Measurements from ENCODE around the gene CDKN2B.

Gene CDKN2B

GRCh38 chr9:22030101-22030598, 21.0 kb upstream of the CDKN2B start:
- peak overlapping the region; percentile 29 for H3K27ac ChIP-seq
- TF ChIP-seq EZH2 (IDR thresholded peaks at IDR 0.05) (no peak), POLR2AphosphoS5 (IDR thresholded peaks at IDR 0.05; ENCODE audit: borderline replicate concordance, low read depth, low read length) (no peak), FOXP2 (optimal IDR thresholded peaks at IDR 0.05; ENCODE audit: control extremely low read depth, extremely low read length, insufficient read depth) (no peak)
- H3K9ac ChIP-seq (ENCODE audit: insufficient read length): peak overlapping the region; percentile 16
- H3K4me3 ChIP-seq: no peak overlapping the region
- peaks cover 26% of the 10 kb centered on the region for H3K36me3 ChIP-seq (ENCODE audit: insufficient read depth, low read length)
- peak; percentile 37 for DNase-seq (ENCODE audit: low read depth, low spot score)
- H3K9me3 ChIP-seq (ENCODE audit: low read depth, low read length): no peaks in the 10 kb centered on the region

- H3K9me3 ChIP-seq (ENCODE audit: low read depth, low read length): no peaks in the 10 kb centered on the region
- DNase-seq (ENCODE audit: low read depth, low spot score): no peak
- H3K9ac ChIP-seq (ENCODE audit: insufficient read length): no peak overlapping the region
- H3K36me3 ChIP-seq (ENCODE audit: insufficient read depth, low read length): peaks cover 25% of the 10 kb centered on the region
- H3K27ac ChIP-seq: no peak overlapping the region
- no peak overlapping the region for H3K4me3 ChIP-seq
- no peak for TF ChIP-seq POLR2AphosphoS5 (IDR thresholded peaks at IDR 0.05; ENCODE audit: borderline replicate concordance, low read depth, low read length)
- no peak for TF ChIP-seq EZH2 (IDR thresholded peaks at IDR 0.05)
- no peak for TF ChIP-seq FOXP2 (optimal IDR thresholded peaks at IDR 0.05; ENCODE audit: control extremely low read depth, extremely low read length, insufficient read depth)
These were observed 20.1 kb upstream of the CDKN2B start for GRCh38 chr9:22029231-22029630.

GRCh38 chr9:22028394-22028793, 19.3 kb upstream of the CDKN2B start:
- Histone ChIP-seq H3K9me3 (ENCODE audit: low read depth, low read length) (no peaks in the 10 kb centered on the region), H3K36me3 (ENCODE audit: insufficient read depth, low read length) (peaks cover 22% of the 10 kb centered on the region), H3K4me3 (no peak overlapping the region), H3K27ac (no peak overlapping the region), H3K9ac (ENCODE audit: insufficient read length) (no peak overlapping the region)
- TF ChIP-seq POLR2AphosphoS5 (IDR thresholded peaks at IDR 0.05; ENCODE audit: borderline replicate concordance, low read depth, low read length) (no peak), FOXP2 (optimal IDR thresholded peaks at IDR 0.05; ENCODE audit: control extremely low read depth, extremely low read length, insufficient read depth) (no peak), EZH2 (IDR thresholded peaks at IDR 0.05) (no peak)
- DNase-seq (ENCODE audit: low read depth, low spot score): no peak

- peaks cover 11% of the 10 kb centered on the region for H3K36me3 ChIP-seq (ENCODE audit: insufficient read depth, low read length)
- no peak for TF ChIP-seq FOXP2 (optimal IDR thresholded peaks at IDR 0.05; ENCODE audit: control extremely low read depth, extremely low read length, insufficient read depth)
- no peak for TF ChIP-seq POLR2AphosphoS5 (IDR thresholded peaks at IDR 0.05; ENCODE audit: borderline replicate concordance, low read depth, low read length)
- no peak for TF ChIP-seq EZH2 (IDR thresholded peaks at IDR 0.05)
- H3K9ac ChIP-seq (ENCODE audit: insufficient read length): no peak overlapping the region
- DNase-seq (ENCODE audit: low read depth, low spot score): no peak
- no peak overlapping the region for H3K27ac ChIP-seq
- H3K4me3 ChIP-seq: no peak overlapping the region
- H3K9me3 ChIP-seq (ENCODE audit: low read depth, low read length): no peaks in the 10 kb centered on the region
These were observed 17.6 kb upstream of the CDKN2B start for GRCh38 chr9:22026696-22027095.

GRCh38 chr9:22022396-22022795, 13.3 kb upstream of the CDKN2B start:
- Histone ChIP-seq H3K9ac (ENCODE audit: insufficient read length) (no peak overlapping the region), H3K36me3 (ENCODE audit: insufficient read depth, low read length) (peaks cover 9% of the 10 kb centered on the region), H3K4me3 (no peak overlapping the region), H3K9me3 (ENCODE audit: low read depth, low read length) (no peaks in the 10 kb centered on the region), H3K27ac (no peak overlapping the region)
- no peak for DNase-seq (ENCODE audit: low read depth, low spot score)
- no peak for TF ChIP-seq POLR2AphosphoS5 (IDR thresholded peaks at IDR 0.05; ENCODE audit: borderline replicate concordance, low read depth, low read length)
- no peak for TF ChIP-seq EZH2 (IDR thresholded peaks at IDR 0.05)
- TF ChIP-seq FOXP2 (optimal IDR thresholded peaks at IDR 0.05; ENCODE audit: control extremely low read depth, extremely low read length, insufficient read depth): no peak

GRCh38 chr9:22010866-22011625, 1.9 kb upstream of the CDKN2B start:
- H3K36me3 ChIP-seq (ENCODE audit: insufficient read depth, low read length): peaks cover 27% of the 10 kb centered on the region
- H3K9ac ChIP-seq (ENCODE audit: insufficient read length): no peak overlapping the region
- no peak overlapping the region for H3K27ac ChIP-seq
- no peak overlapping the region for H3K4me3 ChIP-seq
- DNase-seq (ENCODE audit: low read depth, low spot score): no peak
- no peak for TF ChIP-seq FOXP2 (optimal IDR thresholded peaks at IDR 0.05; ENCODE audit: control extremely low read depth, extremely low read length, insufficient read depth)
- TF ChIP-seq EZH2 (IDR thresholded peaks at IDR 0.05): no peak
- no peak for TF ChIP-seq POLR2AphosphoS5 (IDR thresholded peaks at IDR 0.05; ENCODE audit: borderline replicate concordance, low read depth, low read length)
- H3K9me3 ChIP-seq (ENCODE audit: low read depth, low read length): no peaks in the 10 kb centered on the region

GRCh38 chr9:22009506-22009867, 382 bp upstream of the CDKN2B start:
- TF ChIP-seq FOXP2 (optimal IDR thresholded peaks at IDR 0.05; ENCODE audit: control extremely low read depth, extremely low read length, insufficient read depth): no peak
- TF ChIP-seq EZH2 (IDR thresholded peaks at IDR 0.05): no peak
- TF ChIP-seq POLR2AphosphoS5 (IDR thresholded peaks at IDR 0.05; ENCODE audit: borderline replicate concordance, low read depth, low read length): no peak
- no peak for DNase-seq (ENCODE audit: low read depth, low spot score)
- H3K9ac ChIP-seq (ENCODE audit: insufficient read length): no peak overlapping the region
- no peak overlapping the region for H3K27ac ChIP-seq
- peaks cover 42% of the 10 kb centered on the region for H3K36me3 ChIP-seq (ENCODE audit: insufficient read depth, low read length)
- no peaks in the 10 kb centered on the region; the same call in 1 of the 2 replicates for H3K9me3 ChIP-seq (ENCODE audit: low read depth, low read length)
- peak overlapping the region; percentile 72 for H3K4me3 ChIP-seq

GRCh38 chr9:22008384-22008716, 755 bp downstream of the CDKN2B start:
- Histone ChIP-seq H3K9ac (ENCODE audit: insufficient read length) (no peak overlapping the region), H3K36me3 (ENCODE audit: insufficient read depth, low read length) (peaks cover 42% of the 10 kb centered on the region), H3K9me3 (ENCODE audit: low read depth, low read length) (no peaks in the 10 kb centered on the region; the same call in 1 of the 2 replicates), H3K27ac (no peak overlapping the region), H3K4me3 (peak overlapping the region; percentile 72)
- no peak for DNase-seq (ENCODE audit: low read depth, low spot score)
- no peak for TF ChIP-seq FOXP2 (optimal IDR thresholded peaks at IDR 0.05; ENCODE audit: control extremely low read depth, extremely low read length, insufficient read depth)
- no peak for TF ChIP-seq EZH2 (IDR thresholded peaks at IDR 0.05)
- TF ChIP-seq POLR2AphosphoS5 (IDR thresholded peaks at IDR 0.05; ENCODE audit: borderline replicate concordance, low read depth, low read length): no peak

Data from SK-N-MC (cell line).